Transverse colon (tissue), 4 donors: Measurements from ENCODE around the gene ITGA1. TPM values are rescaled to one million over a fixed set of nuclear protein-coding genes. Genes with fewer than 3 reads are reported as not detected.

Source experiments
- DNase-seq: peaks from one replicate; pipeline ENCODE4 v3.0.0-alpha.2; 2019
- H3K27ac ChIP-seq, 4 donors: fragments of 200-600 bp; sonication (generic); 2 replicates each; pipeline ENCODE4 v1.5.1; 2016 to 2018; ENCODE audit warnings: inconsistent platforms in 4 of 4
- H3K27me3 ChIP-seq: fragments of 200-600 bp; sonication (generic); 2 replicates; pipeline ENCODE4 v1.5.1; 2017; ENCODE audit warnings: inconsistent platforms
- H3K36me3 ChIP-seq, 4 donors: fragments of 200-600 bp; sonication (generic); 2 replicates each; pipeline ENCODE4 v1.5.1; 2017 to 2019; ENCODE audit warnings: inconsistent platforms in 4 of 4
- H3K4me1 ChIP-seq, 4 donors: fragments of 200-600 bp; sonication (generic); 2 replicates each; pipeline ENCODE4 v1.5.1; 2017 to 2020; ENCODE audit warnings: inconsistent platforms in 4 of 4
- H3K4me3 ChIP-seq, 4 donors: fragments of 200-600 bp; sonication (generic); 1 replicate in 1 of 4; 2 replicates in 3 of 4; pipeline versions ENCODE4 v1.5.1 to v1.6.1; 2017 to 2019; ENCODE audit warnings: inconsistent platforms in 4 of 4
- H3K9me3 ChIP-seq, 2 donors: fragments of 200-600 bp; sonication (generic); 2 replicates each; pipeline ENCODE4 v1.5.1; 2017 to 2019; ENCODE audit warnings: inconsistent platforms in 2 of 2
- CTCF ChIP-seq, 5 experiments: fragments of 200-600 bp in 3 of 5; fragments of 450-650 bp in 2 of 5; sonication (generic) in 3 of 5; IDR thresholded peaks; 1 replicate in 2 of 5; 2 replicates in 3 of 5; pipeline ENCODE4 v1.5.1; 2016 to 2017; ENCODE audit warnings: antibody characterized with exemption in 5 of 5, inconsistent platforms in 3 of 5, mild to moderate bottlenecking in 2 of 5, moderate library complexity in 1 of 5
- EP300 ChIP-seq: sonication (generic); formaldehyde crosslinking; IDR thresholded peaks from one replicate; pipeline ENCODE4 v1.6.1; 2017; ENCODE audit warnings: antibody characterized with exemption, low read depth
- POLR2A ChIP-seq: fragments of 450-650 bp; IDR thresholded peaks from one replicate; pipeline ENCODE4 v1.6.1; 2016; ENCODE audit warnings: antibody characterized with exemption, mild to moderate bottlenecking, moderate library complexity
- POLR2AphosphoS5 ChIP-seq, 3 donors: sonication (generic); formaldehyde crosslinking; IDR thresholded peaks; one replicate each; pipeline ENCODE4 v1.6.1; 2016; ENCODE audit warnings: antibody characterized with exemption in 3 of 3
- WGBS, 2 donors: methylation state at CpG; one replicate each; pipeline ENCODE4 v1.1.5; 2018; ENCODE audit warnings: low coverage in 1 of 2; 5-methylcytosine and 5-hydroxymethylcytosine counted together
- in situ Hi-C, 4 donors: fragments of 200-750 bp; cut with MboI; loops; one replicate each; pipeline versions ENCODE4 v1.15.0 to v1.15.1; 2017; ENCODE audit warnings: low sequenced_read_pairs in 3 of 4, low pct_ligation_motif_present in 1 of 4, low pct_unique_long_range_greater_than_20kb in 1 of 4
- intact Hi-C: fragments of 100-400 bp; cut with DNase I; formaldehyde crosslinking; loops from one replicate; pipeline ENCODE4 v1.15.1; 2023; ENCODE audit warnings: low total_unique reads
- total RNA-seq, 4 donors: library from RNA; depleted of rRNA; stranded (reverse); fragments of >200 nt; gene quantifications; one replicate each; pipeline ENCODE4 v1.1.0, GENCODE V29; 2016

The ITGA1 gene
- total RNA-seq, 4 donors from 2014 or later: 42.6 to 83.2 (median 48.0) TPM

DNA sequence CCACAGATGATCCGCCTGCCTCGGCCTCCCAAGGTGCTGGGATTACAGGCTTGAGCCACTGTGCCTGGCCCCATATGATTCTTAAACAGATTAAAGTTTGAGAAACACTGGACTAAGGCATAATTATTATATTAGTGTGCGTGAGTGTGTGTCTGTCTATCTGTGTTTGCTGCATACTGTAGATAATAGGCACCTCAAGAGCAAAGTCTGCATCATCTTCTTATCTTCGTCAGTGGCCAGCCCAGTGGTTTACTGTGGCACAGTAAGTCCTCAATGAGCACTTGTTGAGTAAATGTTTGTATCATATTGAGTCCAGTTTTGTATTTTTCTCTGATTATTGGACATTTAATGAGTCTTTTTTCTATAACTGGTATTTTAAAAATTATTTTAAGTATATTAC is 81.7 kb downstream of the ITGA1 start:
- WGBS, 2 donors: 89 to 100% methylated on average over 1 to 4 of the region's 4 CpGs
- Histone ChIP-seq H3K36me3 (no peaks in the 10 kb centered on the region), H3K4me3 (no peak overlapping the region), H3K27ac (no peak overlapping the region), H3K9me3 (no peaks in the 10 kb centered on the region), H3K4me1 (peaks cover 0 to 10% (median 0%) of the 10 kb centered on the region in 4 donors), H3K27me3 (no peaks in the 10 kb centered on the region)
- in situ Hi-C loops: no loop called here
- TF ChIP-seq EP300 (no peak), CTCF (IDR thresholded peaks at IDR 0.05) (no peak), POLR2AphosphoS5 (IDR thresholded peaks at IDR 0.05) (no peak), POLR2A (no peak)
- DNase-seq: no peak
- intact Hi-C loops: no loop called here

GRCh38 chr5:52870448-52870847 is 82.7 kb downstream of the ITGA1 start:
- in situ Hi-C loops (no loop called here), intact Hi-C loops (no loop called here)
- TF ChIP-seq POLR2AphosphoS5 (IDR thresholded peaks at IDR 0.05) (no peak), EP300 (no peak), CTCF (IDR thresholded peaks at IDR 0.05) (no peak), POLR2A (no peak)
- no peak overlapping the region for H3K27ac ChIP-seq
- no peak overlapping the region for H3K4me3 ChIP-seq
- peaks cover 0 to 3% (median 0%) of the 10 kb centered on the region in 4 donors for H3K4me1 ChIP-seq
- WGBS, 2 donors: 73% methylated on average over 1 of the region's 1 CpG; no CpG with 5 or more reads in 1 of the 2 donors
- no peaks in the 10 kb centered on the region for H3K36me3 ChIP-seq
- H3K9me3 ChIP-seq: no peaks in the 10 kb centered on the region
- H3K27me3 ChIP-seq: no peaks in the 10 kb centered on the region
- no peak for DNase-seq

- no peak for DNase-seq
- TF ChIP-seq POLR2A (no peak), EP300 (no peak)
- Histone ChIP-seq H3K36me3 (no peaks in the 10 kb centered on the region), H3K27me3 (no peaks in the 10 kb centered on the region), H3K4me1 (no peaks in the 10 kb centered on the region), H3K27ac (peak overlapping the region in 1 of 4 donors; percentile 13), H3K4me3 (no peak overlapping the region), H3K9me3 (no peaks in the 10 kb centered on the region)
- intact Hi-C loops: no loop called here
- 53 to 66% methylated on average over 3 of the region's 3 CpGs for WGBS, 2 donors
- in situ Hi-C loops: no loop called here
Observed at GRCh38 chr5:52875827-52876226, 88.1 kb downstream of the ITGA1 start.

DNA sequence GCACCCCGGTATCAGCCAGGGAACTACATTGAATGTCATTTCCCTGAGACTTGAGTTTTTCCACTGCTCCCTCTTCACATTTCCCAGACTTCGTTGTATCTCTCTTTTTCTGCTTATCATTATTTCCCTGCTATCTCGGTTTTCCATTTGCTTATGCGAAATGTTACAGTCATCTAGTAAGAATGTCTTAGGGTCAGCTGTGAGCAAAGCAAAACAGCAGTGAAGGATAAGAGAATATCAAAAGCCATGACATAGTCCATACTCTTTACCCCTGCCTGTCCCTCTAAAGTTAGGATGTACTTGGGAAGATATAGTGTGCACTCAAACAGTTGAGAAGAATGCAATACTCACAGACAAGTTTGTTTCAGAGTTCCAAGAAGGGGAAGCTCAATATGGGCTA is 88.7 kb downstream of the ITGA1 start:
- no peaks in the 10 kb centered on the region for H3K9me3 ChIP-seq
- H3K27me3 ChIP-seq: no peaks in the 10 kb centered on the region
- intact Hi-C loops: no loop called here
- H3K4me3 ChIP-seq: no peak overlapping the region
- TF ChIP-seq CTCF (IDR thresholded peaks at IDR 0.05) (no peak), EP300 (no peak), POLR2A (no peak), POLR2AphosphoS5 (IDR thresholded peaks at IDR 0.05) (no peak)
- no peaks in the 10 kb centered on the region for H3K36me3 ChIP-seq
- H3K4me1 ChIP-seq: no peaks in the 10 kb centered on the region
- in situ Hi-C loops: no loop called here
- 87 to 100% methylated on average over 2 to 4 of the region's 4 CpGs for WGBS, 2 donors
- no peak for DNase-seq
- H3K27ac ChIP-seq: no peak overlapping the region

DNA sequence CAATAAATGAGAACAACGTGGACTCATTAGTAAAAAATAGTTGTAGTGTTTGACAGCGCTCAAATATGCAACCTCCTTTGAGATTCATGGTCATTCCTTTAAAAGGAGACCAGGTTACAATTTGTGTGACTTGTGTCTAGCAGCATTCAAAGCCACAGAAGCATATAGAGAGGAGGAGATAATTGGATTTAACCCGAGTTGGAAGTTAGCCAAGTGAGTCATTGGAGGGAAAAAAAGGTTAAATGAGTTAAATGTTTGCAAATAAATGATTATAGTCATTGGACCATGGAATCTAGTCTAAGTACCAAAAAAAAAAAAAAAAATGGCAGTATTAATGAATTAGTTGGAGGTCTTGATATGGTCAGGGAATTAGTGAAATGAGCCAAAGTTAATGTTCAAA is 90.9 kb downstream of the ITGA1 start:
- intact Hi-C loops: no loop called here

More for the DNA sequence above, 90.9 kb downstream of the ITGA1 start:
- no peak for DNase-seq
- H3K4me1 ChIP-seq: no peaks in the 10 kb centered on the region
- 58 to 82% methylated on average over 3 of the region's 3 CpGs for WGBS, 2 donors
- peaks cover 0 to 6% (median 0%) of the 10 kb centered on the region in 4 donors for H3K36me3 ChIP-seq
- TF ChIP-seq POLR2AphosphoS5 (IDR thresholded peaks at IDR 0.05) (no peak), EP300 (no peak), CTCF (IDR thresholded peaks at IDR 0.05) (no peak), POLR2A (no peak)
- no peaks in the 10 kb centered on the region for H3K9me3 ChIP-seq
- in situ Hi-C loops: no loop called here
- H3K4me3 ChIP-seq: no peak overlapping the region
- H3K27ac ChIP-seq: no peak overlapping the region
- no peaks in the 10 kb centered on the region for H3K27me3 ChIP-seq
